Stimulated activated CD4-positive, alpha-beta T cell treated with anti-CD3 and anti-CD28 coated beads, Interleukin-12 subunit alpha, Interleukin-12 subunit beta, amount 100 ng/mL, for 48 hours (primary cell): ENCODE measurements around the gene POU6F2.
"Not testable (repeated sequence)": the region's sequence is repeated elsewhere in the genome, so short reads cannot be mapped to it uniquely, and the experiment has no call there.

Source experiments
- DNase-seq, 3 donors: peaks; one replicate each; pipeline ENCODE4 v3.0.0-alpha.2; 2020; ENCODE audit warnings: low read depth in 2 of 3, low spot score in 1 of 3

The POU6F2 gene

GRCh38 chr7:38992203-38992602 is 14.5 kb downstream of the POU6F2 start:
- DNase-seq, result no peak

- no peak for DNase-seq
Observed at GRCh38 chr7:39001595-39001994, 23.9 kb downstream of the POU6F2 start.

GRCh38 chr7:39002755-39003154 is 25.0 kb downstream of the POU6F2 start:
- DNase-seq, result no peak

DNA sequence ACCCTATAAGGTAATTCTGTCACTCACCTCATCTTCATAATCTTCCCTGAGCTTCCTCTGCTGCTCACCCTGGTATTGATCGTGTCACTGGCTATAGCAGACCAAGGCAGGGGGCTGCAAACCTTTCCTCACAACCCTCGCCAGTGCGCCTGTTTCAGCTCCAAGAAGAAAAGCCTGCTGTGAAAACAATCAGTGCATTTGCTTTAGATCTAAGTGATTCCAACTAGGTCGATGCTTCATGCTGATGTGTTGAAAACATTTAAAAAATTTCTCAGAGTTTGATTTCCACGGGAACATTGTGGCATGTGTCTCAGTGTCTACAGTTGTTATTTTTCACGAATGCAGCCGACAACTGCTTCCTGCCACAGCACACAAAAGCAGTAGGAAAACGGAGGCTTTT is 27.3 kb downstream of the POU6F2 start:
- DNase-seq, result no peak

GRCh38 chr7:39005461-39005860 is 27.8 kb downstream of the POU6F2 start:
- DNase-seq, result no peak

DNA sequence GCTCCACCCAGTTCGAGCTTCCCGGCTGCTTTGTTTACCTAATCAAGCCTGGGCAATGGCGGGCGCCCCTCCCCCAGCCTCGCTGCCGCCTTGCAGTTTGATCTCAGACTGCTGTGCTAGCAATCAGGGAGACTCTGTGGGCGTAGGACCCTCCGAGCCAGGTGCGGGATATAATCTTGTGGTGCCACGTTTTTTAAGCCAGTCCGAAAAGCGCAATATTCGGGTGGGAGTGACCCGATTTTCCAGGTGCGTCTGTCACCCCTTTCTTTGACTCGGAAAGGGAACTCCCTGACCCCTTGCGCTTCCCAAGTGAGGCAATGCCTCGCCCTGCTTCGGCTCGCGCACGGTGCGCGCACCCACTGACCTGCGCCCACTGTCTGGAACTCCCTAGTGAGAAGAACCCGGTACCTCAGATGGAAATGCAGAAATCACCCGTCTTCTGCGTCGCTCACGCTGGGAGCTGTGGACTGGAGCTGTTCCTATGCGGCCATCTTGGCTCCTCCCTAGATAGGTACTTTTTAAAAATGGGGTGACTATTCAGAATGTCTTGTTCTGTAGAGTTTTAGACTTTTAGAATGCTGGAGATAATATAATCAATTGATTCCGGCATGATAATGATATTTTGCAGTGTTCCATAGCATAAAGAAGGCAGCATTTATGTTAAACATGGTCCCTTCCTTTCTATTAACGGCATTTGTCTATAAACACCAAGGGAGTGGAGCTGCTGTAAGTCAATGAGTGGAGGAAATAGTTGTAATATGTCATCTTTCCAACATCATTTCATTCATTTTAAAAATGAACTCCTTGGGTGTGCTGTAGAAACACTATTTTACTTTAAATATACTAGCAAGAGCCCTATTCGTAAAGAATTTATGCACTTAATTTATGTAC is 35.6 kb downstream of the POU6F2 start:
- DNase-seq, result not testable (repeated sequence)

- DNase-seq, result no peak
Observed at GRCh38 chr7:39016609-39017008, 38.9 kb downstream of the POU6F2 start.

DNA sequence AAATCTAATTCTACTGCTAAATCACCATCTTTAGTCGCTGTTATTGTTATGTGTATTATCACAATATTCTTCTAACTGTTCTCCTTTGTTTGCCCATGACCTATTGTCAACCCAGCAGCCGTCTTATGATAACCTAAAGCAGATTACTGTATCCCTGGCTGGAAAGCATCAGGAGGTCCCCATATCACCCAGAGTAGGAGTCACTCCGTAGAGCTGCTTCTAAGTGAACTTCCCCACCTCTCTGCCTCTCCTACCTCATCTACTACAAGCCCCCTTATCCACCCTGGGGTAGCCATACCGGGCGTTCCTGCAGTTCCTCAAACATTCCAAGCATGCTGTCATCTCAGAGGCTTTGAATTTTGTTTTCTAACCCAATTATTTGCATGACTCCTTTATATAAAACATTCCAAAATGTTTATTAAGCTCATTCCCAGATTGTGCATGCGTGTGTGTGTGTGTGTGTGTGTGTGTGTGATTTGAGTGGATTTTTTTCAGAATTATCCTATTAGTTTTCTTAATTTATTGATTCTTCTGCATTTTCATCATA is 39.7 kb downstream of the POU6F2 start:
- no peak for DNase-seq

GRCh38 chr7:39022796-39023195 is 45.1 kb downstream of the POU6F2 start:
- no peak for DNase-seq

DNA sequence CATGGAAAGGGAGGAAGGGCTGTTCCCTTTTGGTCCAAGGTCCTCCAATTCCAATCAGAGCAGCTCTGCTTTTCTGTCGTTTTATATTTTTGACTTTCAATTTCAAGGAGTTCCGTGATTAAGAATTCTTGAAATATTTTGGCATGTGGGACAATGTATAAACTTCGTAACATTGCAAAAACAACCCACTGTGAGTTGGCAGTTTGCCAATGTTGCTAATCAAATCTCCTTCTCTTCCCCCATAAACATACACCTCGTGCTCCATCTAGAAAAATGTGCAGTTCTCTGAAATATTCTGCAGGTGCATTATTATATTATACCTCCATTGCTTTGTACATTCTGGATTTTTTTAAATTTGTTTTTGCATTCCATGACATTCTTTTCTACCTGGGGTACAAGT is 49.8 kb downstream of the POU6F2 start:
- DNase-seq, result no peak

DNA sequence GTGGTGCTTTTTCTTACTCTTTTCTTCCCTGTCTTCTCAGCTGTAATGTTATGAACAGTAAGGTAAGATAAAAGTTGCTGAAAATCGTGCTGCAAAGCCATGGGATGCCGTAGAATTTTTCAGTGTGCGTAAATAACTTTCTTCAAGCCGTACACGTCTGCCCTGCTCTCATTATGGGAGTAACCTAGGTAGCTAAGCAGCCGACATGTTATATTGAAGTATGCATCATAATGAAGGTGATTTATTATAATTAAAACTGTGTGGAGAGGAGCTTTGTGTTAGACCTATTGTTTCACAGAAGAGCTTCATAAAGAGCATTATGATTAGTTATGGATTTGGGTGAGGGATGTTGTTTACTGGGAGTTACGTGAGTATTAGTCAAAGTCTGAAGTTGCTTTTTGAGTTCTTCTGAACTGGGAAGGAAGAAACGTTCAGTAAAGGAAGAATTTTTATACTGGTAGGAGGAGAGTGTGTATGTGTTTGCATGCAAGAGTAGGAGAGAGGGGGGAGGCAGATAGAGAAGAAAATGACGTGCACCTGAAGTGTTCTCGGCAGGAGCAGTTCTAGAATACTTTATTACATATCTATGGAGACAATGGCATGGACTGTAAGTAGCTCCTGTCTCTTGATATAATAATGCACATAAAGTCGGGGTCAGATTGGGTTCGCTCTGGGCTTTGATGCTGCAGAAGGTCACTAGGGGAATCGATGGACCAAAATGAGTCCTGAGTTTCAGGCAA is 56.3 kb downstream of the POU6F2 start:
- no peak for DNase-seq

DNA sequence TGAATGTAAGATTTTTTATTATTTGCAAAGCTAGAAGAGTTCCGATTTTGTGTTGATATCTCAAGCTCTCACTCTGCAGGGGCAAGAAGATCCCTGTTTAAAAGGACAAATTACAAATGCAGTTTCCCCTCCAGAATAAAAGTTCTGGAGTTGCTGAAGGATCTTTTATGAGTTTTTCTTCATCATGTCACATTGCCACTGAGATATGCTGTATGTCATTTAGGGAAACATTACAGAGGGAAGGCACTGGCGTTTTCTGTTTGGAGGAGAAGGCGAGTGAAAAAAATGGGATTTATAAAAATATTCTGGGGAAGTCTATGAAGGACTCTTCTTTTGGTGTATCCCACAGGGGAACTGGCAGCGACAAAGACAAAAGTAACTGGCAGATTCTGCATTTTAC is 57.4 kb downstream of the POU6F2 start:
- no peak for DNase-seq

DNA sequence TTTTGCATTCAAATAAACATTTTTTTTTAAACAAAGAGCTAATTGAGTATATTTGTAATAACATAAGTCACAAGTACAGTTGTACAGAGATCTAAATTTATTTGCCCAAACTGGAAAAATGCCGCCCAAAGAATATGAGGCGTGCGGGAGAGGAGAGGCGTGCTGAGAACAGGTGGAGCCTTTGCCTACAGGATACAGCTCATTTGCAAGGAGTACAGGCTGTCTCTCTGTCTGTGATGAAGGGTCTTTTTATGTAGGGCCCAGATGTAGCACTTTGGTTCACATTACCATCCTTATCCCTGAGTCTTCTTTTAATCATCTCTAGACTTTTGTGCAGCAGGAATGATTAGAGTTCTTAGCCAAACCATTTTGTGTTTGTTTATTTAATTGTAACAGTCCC is 58.2 kb downstream of the POU6F2 start:
- DNase-seq, result no peak

GRCh38 chr7:39042670-39043069 is 65.0 kb downstream of the POU6F2 start:
- DNase-seq, result no peak

DNA sequence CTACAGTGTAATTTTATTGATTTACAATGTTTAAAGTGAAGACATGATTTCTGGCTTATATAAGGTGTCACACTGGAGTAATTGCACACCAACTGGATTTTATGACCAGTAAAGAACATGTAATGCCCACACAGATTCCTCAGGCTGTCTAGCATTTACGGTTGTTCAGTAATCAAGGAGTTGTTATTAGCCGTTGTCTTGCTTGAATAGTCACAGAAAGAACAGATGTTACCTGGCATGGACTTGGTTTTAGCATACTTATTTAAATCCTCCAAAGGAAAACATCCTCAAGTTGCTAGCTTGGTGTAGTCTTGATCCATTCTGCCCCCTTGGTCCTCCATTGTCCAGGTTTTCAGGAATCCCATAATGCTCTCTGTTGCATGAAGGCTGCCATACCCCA is 65.8 kb downstream of the POU6F2 start:
- no peak for DNase-seq

DNA sequence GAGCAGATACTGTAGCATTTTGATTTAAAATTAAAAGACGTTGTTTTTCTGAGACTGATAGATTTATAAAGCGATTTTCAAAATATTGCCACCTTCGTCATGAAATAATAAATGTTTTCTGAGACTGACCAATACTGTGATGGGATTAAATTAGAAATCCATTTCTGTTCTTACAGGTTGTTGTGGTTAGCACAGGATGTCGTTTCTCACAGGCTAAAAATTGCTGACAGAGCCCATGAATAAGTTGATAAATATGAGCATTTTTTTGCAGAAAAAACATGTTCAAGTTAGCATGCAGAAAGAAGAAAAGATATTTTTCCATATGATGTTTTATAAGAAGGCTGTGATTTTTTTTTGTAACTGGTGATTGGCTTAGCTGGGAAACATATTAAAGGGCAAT is 66.8 kb downstream of the POU6F2 start:
- no peak for DNase-seq

GRCh38 chr7:39045231-39045630 is 67.5 kb downstream of the POU6F2 start:
- no peak for DNase-seq

DNA sequence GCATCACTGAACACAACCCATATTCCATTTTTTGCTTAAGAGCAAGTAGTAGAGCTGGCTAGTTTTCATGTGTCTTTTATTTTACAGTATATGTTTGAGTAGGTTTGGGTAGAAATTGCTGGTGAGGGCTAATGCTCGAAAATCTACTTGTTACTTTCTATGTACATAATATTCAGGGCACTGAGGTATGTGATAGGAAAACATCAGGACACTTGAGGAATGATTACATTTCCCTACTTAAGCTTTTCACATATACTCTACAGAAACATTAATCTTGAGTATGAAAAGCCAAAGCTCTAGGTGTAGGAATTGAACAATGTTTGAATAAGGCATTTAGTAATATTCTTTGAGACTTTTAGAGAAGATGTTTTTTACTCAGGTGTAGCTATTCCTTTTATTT is 73.6 kb downstream of the POU6F2 start:
- no peak for DNase-seq

- no peak for DNase-seq
Observed at GRCh38 chr7:39051707-39052106, 74.0 kb downstream of the POU6F2 start.

GRCh38 chr7:39054731-39055130 is 77.0 kb downstream of the POU6F2 start:
- no peak for DNase-seq

GRCh38 chr7:39056153-39056552 is 78.4 kb downstream of the POU6F2 start:
- no peak for DNase-seq

DNA sequence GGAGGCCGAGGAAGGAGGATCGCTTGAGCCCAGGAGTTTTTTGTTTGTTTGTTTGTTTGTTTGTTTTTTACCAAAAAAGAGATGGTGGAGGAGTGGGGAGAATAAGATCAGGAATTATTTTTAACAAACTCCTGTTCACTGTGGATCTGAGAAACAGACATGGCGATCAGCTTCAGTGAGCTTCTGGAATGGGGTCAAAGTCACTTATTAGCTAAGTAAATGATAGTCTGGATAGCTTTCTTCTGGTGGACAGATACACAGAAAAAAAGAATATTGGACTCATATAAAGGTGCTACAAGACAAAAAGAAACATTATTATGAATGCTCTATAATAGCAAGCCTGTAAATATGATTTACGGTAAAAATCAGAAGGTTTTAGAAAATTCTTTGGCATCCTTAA is 85.1 kb downstream of the POU6F2 start:
- no peak for DNase-seq
